ENCODE measurements around the gene DDIT4.

GRCh38 chr10:72270607-72271281 lies 3.0 kb upstream of the DDIT4 start:
- TF ChIP-seq CTCF (IDR thresholded peaks at IDR 0.05), result no peak
- no peak for TF ChIP-seq EZH2 (IDR thresholded peaks at IDR 0.05)
- TF ChIP-seq EZH2phosphoT487 (IDR thresholded peaks at IDR 0.05), result no peak

Measured in neural progenitor cell (in vitro differentiated cells).